GM12878 (cell line): Measurements from ENCODE around the gene DNAJC4. TPM values are rescaled to one million over a fixed set of nuclear protein-coding genes. Genes with fewer than 3 reads are reported as not detected.

Experiments
- BCL11A ChIP-seq: IDR thresholded peaks from 2 replicates; pipeline ENCODE4 v1.6.1; 2011; ENCODE audit warnings: low read depth, low read length
- BHLHE40 ChIP-seq, 2 experiments: fragments of 450-650 bp in 1 of 2; IDR thresholded peaks; 2 replicates each; pipeline ENCODE4 v1.6.1; 2011 to 2017; ENCODE audit warnings: low read depth in 2 of 2, borderline replicate concordance in 1 of 2, improper control_type of control experiment in 1 of 2, low read length in 1 of 2, mild to moderate bottlenecking in 1 of 2
- BRCA1 ChIP-seq: IDR thresholded peaks from 2 replicates; pipeline ENCODE4 v1.6.1; 2011; ENCODE audit warnings: low read depth, low read length, improper control_type of control experiment
- CHD2 ChIP-seq: IDR thresholded peaks from 2 replicates; pipeline ENCODE4 v1.6.1; 2011; ENCODE audit warnings: low read depth, low read length, improper control_type of control experiment, borderline replicate concordance
- EP300 ChIP-seq, 2 experiments: fragments of 150-350 bp in 1 of 2; IDR thresholded peaks; 2 replicates each; pipeline ENCODE4 v1.6.1; 2011 to 2012; ENCODE audit warnings: low read depth in 2 of 2, low read length in 2 of 2, borderline replicate concordance in 1 of 2, improper control_type of control experiment in 1 of 2, inconsistent platforms in 1 of 2; ENCODE audit not compliant: control insufficient read depth in 1 of 2
- FOXK2 ChIP-seq: fragments of 450-650 bp; IDR thresholded peaks from 2 replicates; pipeline ENCODE4 v1.6.1; 2017; ENCODE audit warnings: mild to moderate bottlenecking, moderate library complexity
- HDGF ChIP-seq: fragments of 450-650 bp; IDR thresholded peaks from 2 replicates; pipeline ENCODE4 v1.6.1; 2016; ENCODE audit warnings: antibody characterized with exemption
- JUND ChIP-seq: IDR thresholded peaks from 2 replicates; pipeline ENCODE4 v1.6.1; 2012; ENCODE audit warnings: low read depth, mild to moderate bottlenecking, low read length, improper control_type of control experiment, moderate library complexity
- LARP7 ChIP-seq: fragments of 450-650 bp; IDR thresholded peaks from 2 replicates; pipeline ENCODE4 v1.6.1; 2017; ENCODE audit warnings: mild to moderate bottlenecking
- NFXL1 ChIP-seq: fragments of 450-650 bp; IDR thresholded peaks from 2 replicates; pipeline ENCODE4 v1.6.1; 2017; ENCODE audit warnings: antibody characterized with exemption, mild to moderate bottlenecking, borderline replicate concordance
- NFYB ChIP-seq: IDR thresholded peaks from 2 replicates; pipeline ENCODE4 v1.6.1; 2011; ENCODE audit warnings: low read depth, mild to moderate bottlenecking, low read length, improper control_type of control experiment, moderate library complexity; ENCODE audit not compliant: insufficient read depth
- PML ChIP-seq: IDR thresholded peaks from 2 replicates; pipeline ENCODE4 v1.6.1; 2012; ENCODE audit warnings: low read length, inconsistent platforms
- POLR2AphosphoS2 ChIP-seq: IDR thresholded peaks from 2 replicates; pipeline ENCODE4 v1.6.1; 2011; ENCODE audit warnings: low read depth, mild to moderate bottlenecking, low read length, improper control_type of control experiment, moderate library complexity
- STAT3 ChIP-seq: IDR thresholded peaks from 2 replicates; pipeline ENCODE4 v1.6.1; 2011; ENCODE audit warnings: low read depth, low read length, improper control_type of control experiment
- TCF7 ChIP-seq: IDR thresholded peaks from 2 replicates; pipeline ENCODE4 v1.6.1; 2014; ENCODE audit warnings: antibody characterized with exemption, borderline replicate concordance
- YBX1 ChIP-seq: fragments of 450-650 bp; IDR thresholded peaks from 2 replicates; pipeline ENCODE4 v1.6.1; 2016; ENCODE audit warnings: antibody characterized with exemption
- ZBED1 ChIP-seq: IDR thresholded peaks from 2 replicates; pipeline ENCODE4 v1.6.1; 2016; ENCODE audit warnings: borderline replicate concordance
- ZNF207 ChIP-seq: fragments of 450-650 bp; IDR thresholded peaks from 2 replicates; pipeline ENCODE4 v1.6.1; 2014; ENCODE audit warnings: antibody characterized with exemption, mild to moderate bottlenecking, borderline replicate concordance
- polyA plus RNA-seq, 11 experiments: library from polyadenylated mRNA; depleted of rRNA in 4 of 11; unstranded in 6 of 11; stranded (reverse) in 5 of 11; fragments of >200 nt; fragmentation: Nextera tagmentation in 4 of 11; fragmentation: Illumina TruSeq in 1 of 11; extraction: Ambion mirVana in 4 of 11; extraction: Trizol in 1 of 11; gene quantifications; 1 replicate in 1 of 11; 2 replicates in 10 of 11; pipeline versions ENCODE4 v1.2.1 to v1.2.3, GENCODE V29; 2011 to 2016; ENCODE audit warnings: inconsistent platforms in 2 of 11, missing spikeins in 2 of 11, low read depth in 1 of 11
- total RNA-seq, 4 experiments: library from RNA; depleted of rRNA in 3 of 4; stranded (reverse); fragments of >200 nt in 3 of 4; fragmentation: Illumina TruSeq in 1 of 4; extraction: Trizol in 1 of 4; gene quantifications; 2 replicates each; pipeline versions ENCODE4 v1.2.1 to v1.2.3, GENCODE V29; 2013 to 2021
- TF ChIP-seq, protein P1 (sequence below): IDR thresholded peaks from 2 replicates; pipeline ENCODE4 v1.6.1; 2011; ENCODE audit warnings: mild to moderate bottlenecking, low read depth, low read length, moderate library complexity; ENCODE audit not compliant: insufficient replicate concordance
- TF ChIP-seq, protein P2 (sequence below): fragments of 150-350 bp; IDR thresholded peaks from 2 replicates; pipeline ENCODE4 v1.6.1; 2016; ENCODE audit warnings: low read depth, low read length
- TF ChIP-seq, protein P3 (sequence below): fragments of 450-650 bp; IDR thresholded peaks from 2 replicates; pipeline ENCODE4 v1.6.1; 2016; ENCODE audit warnings: mild to moderate bottlenecking
- TF ChIP-seq, protein P4 (sequence below): fragments of 450-650 bp; IDR thresholded peaks from 2 replicates; pipeline ENCODE4 v1.6.1; 2017; ENCODE audit warnings: mild to moderate bottlenecking, moderate library complexity

Gene DNAJC4
- total and polyA plus RNA-seq, 10 of the 15 experiments (the other 5 are each of a cell fraction or from before 2014, with no cell fraction given): 3.7 to 64.9 (median 30.1) TPM

DNA sequence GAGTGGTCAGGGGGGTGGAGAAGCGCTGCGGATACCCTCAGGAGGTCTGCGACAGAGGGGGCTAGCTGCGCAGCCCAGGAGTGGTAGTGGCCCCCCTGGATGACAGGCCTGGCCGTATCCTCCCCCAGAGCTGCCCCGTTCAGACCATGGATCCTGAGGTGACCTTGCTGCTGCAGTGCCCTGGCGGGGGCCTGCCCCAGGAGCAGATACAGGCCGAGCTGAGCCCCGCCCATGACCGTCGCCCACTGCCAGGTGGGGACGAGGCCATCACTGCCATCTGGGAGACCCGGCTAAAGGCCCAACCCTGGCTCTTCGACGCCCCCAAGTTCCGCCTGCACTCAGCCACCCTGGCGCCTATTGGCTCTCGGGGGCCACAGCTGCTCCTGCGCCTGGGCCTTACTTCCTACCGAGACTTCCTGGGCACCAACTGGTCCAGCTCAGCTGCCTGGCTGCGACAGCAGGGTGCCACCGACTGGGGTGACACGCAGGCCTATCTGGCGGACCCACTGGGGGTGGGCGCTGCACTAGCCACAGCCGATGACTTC, 3.8 kb upstream of the DNAJC4 start (continued):
- TF ChIP-seq, protein P1, sequence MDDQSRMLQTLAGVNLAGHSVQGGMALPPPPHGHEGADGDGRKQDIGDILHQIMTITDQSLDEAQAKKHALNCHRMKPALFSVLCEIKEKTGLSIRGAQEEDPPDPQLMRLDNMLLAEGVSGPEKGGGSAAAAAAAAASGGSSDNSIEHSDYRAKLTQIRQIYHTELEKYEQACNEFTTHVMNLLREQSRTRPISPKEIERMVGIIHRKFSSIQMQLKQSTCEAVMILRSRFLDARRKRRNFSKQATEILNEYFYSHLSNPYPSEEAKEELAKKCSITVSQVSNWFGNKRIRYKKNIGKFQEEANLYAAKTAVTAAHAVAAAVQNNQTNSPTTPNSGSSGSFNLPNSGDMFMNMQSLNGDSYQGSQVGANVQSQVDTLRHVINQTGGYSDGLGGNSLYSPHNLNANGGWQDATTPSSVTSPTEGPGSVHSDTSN: no peak
- no peak for TF ChIP-seq STAT3
- no peak for TF ChIP-seq EP300 (IDR thresholded peaks at IDR 0.05; ENCODE audit: borderline replicate concordance in 1 of 2, control insufficient read depth in 1 of 2, low read depth in 2 of 2, low read length in 2 of 2)
- peak; percentile 68 for TF ChIP-seq NFYB
- no peak for TF ChIP-seq NFXL1
- no peak for TF ChIP-seq ZBED1
- no peak for TF ChIP-seq TCF7
- TF ChIP-seq POLR2AphosphoS2: no peak
- TF ChIP-seq, protein P2, sequence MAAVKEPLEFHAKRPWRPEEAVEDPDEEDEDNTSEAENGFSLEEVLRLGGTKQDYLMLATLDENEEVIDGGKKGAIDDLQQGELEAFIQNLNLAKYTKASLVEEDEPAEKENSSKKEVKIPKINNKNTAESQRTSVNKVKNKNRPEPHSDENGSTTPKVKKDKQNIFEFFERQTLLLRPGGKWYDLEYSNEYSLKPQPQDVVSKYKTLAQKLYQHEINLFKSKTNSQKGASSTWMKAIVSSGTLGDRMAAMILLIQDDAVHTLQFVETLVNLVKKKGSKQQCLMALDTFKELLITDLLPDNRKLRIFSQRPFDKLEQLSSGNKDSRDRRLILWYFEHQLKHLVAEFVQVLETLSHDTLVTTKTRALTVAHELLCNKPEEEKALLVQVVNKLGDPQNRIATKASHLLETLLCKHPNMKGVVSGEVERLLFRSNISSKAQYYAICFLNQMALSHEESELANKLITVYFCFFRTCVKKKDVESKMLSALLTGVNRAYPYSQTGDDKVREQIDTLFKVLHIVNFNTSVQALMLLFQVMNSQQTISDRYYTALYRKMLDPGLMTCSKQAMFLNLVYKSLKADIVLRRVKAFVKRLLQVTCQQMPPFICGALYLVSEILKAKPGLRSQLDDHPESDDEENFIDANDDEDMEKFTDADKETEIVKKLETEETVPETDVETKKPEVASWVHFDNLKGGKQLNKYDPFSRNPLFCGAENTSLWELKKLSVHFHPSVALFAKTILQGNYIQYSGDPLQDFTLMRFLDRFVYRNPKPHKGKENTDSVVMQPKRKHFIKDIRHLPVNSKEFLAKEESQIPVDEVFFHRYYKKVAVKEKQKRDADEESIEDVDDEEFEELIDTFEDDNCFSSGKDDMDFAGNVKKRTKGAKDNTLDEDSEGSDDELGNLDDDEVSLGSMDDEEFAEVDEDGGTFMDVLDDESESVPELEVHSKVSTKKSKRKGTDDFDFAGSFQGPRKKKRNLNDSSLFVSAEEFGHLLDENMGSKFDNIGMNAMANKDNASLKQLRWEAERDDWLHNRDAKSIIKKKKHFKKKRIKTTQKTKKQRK: no peak
- TF ChIP-seq HDGF: peak; percentile 71; the same call in 1 of the 2 replicates
- no peak for TF ChIP-seq ZNF207
- no peak for TF ChIP-seq CHD2
- TF ChIP-seq FOXK2: no peak
- TF ChIP-seq, protein P3, sequence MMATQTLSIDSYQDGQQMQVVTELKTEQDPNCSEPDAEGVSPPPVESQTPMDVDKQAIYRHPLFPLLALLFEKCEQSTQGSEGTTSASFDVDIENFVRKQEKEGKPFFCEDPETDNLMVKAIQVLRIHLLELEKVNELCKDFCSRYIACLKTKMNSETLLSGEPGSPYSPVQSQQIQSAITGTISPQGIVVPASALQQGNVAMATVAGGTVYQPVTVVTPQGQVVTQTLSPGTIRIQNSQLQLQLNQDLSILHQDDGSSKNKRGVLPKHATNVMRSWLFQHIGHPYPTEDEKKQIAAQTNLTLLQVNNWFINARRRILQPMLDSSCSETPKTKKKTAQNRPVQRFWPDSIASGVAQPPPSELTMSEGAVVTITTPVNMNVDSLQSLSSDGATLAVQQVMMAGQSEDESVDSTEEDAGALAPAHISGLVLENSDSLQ: no peak
- TF ChIP-seq PML: no peak; the same call in 1 of the 2 replicates
- no peak for TF ChIP-seq BRCA1
- TF ChIP-seq, protein P4, sequence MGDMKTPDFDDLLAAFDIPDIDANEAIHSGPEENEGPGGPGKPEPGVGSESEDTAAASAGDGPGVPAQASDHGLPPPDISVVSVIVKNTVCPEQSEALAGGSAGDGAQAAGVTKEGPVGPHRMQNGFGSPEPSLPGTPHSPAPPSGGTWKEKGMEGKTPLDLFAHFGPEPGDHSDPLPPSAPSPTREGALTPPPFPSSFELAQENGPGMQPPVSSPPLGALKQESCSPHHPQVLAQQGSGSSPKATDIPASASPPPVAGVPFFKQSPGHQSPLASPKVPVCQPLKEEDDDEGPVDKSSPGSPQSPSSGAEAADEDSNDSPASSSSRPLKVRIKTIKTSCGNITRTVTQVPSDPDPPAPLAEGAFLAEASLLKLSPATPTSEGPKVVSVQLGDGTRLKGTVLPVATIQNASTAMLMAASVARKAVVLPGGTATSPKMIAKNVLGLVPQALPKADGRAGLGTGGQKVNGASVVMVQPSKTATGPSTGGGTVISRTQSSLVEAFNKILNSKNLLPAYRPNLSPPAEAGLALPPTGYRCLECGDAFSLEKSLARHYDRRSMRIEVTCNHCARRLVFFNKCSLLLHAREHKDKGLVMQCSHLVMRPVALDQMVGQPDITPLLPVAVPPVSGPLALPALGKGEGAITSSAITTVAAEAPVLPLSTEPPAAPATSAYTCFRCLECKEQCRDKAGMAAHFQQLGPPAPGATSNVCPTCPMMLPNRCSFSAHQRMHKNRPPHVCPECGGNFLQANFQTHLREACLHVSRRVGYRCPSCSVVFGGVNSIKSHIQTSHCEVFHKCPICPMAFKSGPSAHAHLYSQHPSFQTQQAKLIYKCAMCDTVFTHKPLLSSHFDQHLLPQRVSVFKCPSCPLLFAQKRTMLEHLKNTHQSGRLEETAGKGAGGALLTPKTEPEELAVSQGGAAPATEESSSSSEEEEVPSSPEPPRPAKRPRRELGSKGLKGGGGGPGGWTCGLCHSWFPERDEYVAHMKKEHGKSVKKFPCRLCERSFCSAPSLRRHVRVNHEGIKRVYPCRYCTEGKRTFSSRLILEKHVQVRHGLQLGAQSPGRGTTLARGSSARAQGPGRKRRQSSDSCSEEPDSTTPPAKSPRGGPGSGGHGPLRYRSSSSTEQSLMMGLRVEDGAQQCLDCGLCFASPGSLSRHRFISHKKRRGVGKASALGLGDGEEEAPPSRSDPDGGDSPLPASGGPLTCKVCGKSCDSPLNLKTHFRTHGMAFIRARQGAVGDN: peak; percentile 73
- TF ChIP-seq BCL11A: no peak
- no peak for TF ChIP-seq JUND
- peak; percentile 75; the same call in 1 of the 2 replicates for TF ChIP-seq LARP7
- no peak for TF ChIP-seq YBX1
- TF ChIP-seq BHLHE40 (IDR thresholded peaks at IDR 0.05; ENCODE audit: borderline replicate concordance in 1 of 2, low read depth in 2 of 2, low read length in 1 of 2): 0 out of 4 replicates have a peak, but pooled peaks of 1 of the 2 experiments have one; percentile 19
